Measurements from ENCODE around the gene ADAM10. TPM values are rescaled to one million over a fixed set of nuclear protein-coding genes. Genes with fewer than 3 reads are reported as not detected.

Gene ADAM10
- total RNA-seq, 2 donors from 2014 or later: 191 to 211 TPM

DNA sequence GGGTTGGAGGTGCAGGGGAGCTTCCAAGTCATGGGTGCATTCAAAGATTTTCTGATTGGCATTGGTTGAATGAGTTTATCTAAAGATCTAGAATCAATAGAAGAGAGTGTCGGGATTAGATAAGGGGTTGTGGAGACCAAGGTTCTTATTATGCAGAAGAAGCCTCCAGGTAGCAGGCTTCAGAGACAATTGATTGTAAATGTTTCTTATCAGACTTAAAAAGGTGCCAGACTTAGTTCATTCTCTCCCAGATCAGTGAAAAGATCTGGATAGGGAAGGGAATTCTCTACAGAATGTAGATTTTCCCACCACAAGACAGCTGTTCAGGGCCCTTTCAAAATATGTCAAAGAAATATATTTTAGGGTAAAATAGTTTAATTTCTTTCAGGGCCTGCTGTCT, 188.2 kb downstream of the ADAM10 start:
- peak overlapping the region; percentile 92 for H3K27ac Mint-ChIP-seq
- H3K36me3 Mint-ChIP-seq (ENCODE audit: low read depth): peaks cover 6% of the 10 kb centered on the region
- H3K27me3 ChIP-seq (ENCODE audit: control insufficient read depth, insufficient read depth, low read length, poor library complexity, severe bottlenecking): no peaks in the 10 kb centered on the region
- peaks cover 24% of the 10 kb centered on the region for H3K9me3 ChIP-seq (ENCODE audit: control insufficient read depth, low read length)
- H3K27ac ChIP-seq (ENCODE audit: low read depth, low read length): peak overlapping the region; percentile 75
- no peak overlapping the region for H3K4me3 ChIP-seq (ENCODE audit: low read length)
- 0% methylated on average over 1 of the region's 1 CpG for WGBS, 2 experiments (ENCODE audit: insufficient coverage in 1 of 2, insufficient read length in 1 of 2)
- no peak for DNase-seq
- peaks cover 67% of the 10 kb centered on the region for H3K9me3 Mint-ChIP-seq
- no peaks in the 10 kb centered on the region for H3K27me3 Mint-ChIP-seq (ENCODE audit: insufficient read depth)
- TF ChIP-seq, protein P1, sequence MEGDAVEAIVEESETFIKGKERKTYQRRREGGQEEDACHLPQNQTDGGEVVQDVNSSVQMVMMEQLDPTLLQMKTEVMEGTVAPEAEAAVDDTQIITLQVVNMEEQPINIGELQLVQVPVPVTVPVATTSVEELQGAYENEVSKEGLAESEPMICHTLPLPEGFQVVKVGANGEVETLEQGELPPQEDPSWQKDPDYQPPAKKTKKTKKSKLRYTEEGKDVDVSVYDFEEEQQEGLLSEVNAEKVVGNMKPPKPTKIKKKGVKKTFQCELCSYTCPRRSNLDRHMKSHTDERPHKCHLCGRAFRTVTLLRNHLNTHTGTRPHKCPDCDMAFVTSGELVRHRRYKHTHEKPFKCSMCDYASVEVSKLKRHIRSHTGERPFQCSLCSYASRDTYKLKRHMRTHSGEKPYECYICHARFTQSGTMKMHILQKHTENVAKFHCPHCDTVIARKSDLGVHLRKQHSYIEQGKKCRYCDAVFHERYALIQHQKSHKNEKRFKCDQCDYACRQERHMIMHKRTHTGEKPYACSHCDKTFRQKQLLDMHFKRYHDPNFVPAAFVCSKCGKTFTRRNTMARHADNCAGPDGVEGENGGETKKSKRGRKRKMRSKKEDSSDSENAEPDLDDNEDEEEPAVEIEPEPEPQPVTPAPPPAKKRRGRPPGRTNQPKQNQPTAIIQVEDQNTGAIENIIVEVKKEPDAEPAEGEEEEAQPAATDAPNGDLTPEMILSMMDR (conservative IDR thresholded peaks at IDR 0.05): no peak
- peaks cover 20% of the 10 kb centered on the region for H3K4me1 ChIP-seq (ENCODE audit: control insufficient read depth, insufficient read depth, low read length)
- H3K4me1 Mint-ChIP-seq: peaks cover 25% of the 10 kb centered on the region
- H3K9ac ChIP-seq (ENCODE audit: extremely low read depth, low read length, poor library complexity, severe bottlenecking): peak overlapping the region; percentile 66
- peak overlapping the region; percentile 9 for H3K4me3 Mint-ChIP-seq
- no peaks in the 10 kb centered on the region for H3K36me3 ChIP-seq (ENCODE audit: control insufficient read depth, insufficient read depth, low read length)

DNA sequence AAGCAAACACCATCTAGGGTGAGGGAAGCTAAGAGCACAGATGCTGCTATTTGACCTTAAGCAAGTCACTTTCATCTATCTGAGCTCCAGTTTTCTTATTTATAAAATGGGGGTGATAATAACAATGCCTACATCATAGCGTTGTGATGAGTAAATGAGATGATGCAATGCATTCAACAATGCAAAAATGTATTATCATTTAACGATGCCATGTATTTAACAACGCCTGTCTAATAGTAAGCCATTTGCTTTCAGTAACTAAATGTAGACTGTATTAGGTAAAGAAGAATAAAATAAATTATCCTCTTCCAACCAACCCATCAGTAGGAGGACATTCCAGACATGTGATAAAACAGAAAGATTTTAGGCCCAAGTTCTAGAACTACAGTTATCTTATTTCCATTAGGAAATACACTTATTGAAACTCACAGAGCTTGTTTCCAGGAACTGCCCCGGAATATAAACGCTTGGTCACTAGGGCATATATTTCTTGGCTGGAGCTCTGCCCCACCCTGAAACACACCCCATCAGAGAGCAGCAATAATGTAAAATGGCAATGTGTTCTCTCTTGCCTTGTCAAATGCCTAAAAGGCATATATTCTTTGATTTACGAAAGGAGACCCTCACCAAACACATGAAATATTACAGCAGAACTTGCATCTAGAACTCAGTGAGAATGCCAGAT, 189.5 kb downstream of the ADAM10 start:
- Mint-ChIP-seq H3K27ac (no peak overlapping the region), H3K9me3 (peaks cover 65% of the 10 kb centered on the region), H3K27me3 (ENCODE audit: insufficient read depth) (no peaks in the 10 kb centered on the region), H3K36me3 (ENCODE audit: low read depth) (peaks cover 6% of the 10 kb centered on the region), H3K4me1 (peaks cover 34% of the 10 kb centered on the region), H3K4me3 (no peak overlapping the region)
- no peak overlapping the region for H3K9ac ChIP-seq (ENCODE audit: extremely low read depth, low read length, poor library complexity, severe bottlenecking)
- no peak overlapping the region for H3K27ac ChIP-seq (ENCODE audit: low read depth, low read length)
- WGBS, 2 experiments (ENCODE audit: insufficient coverage in 1 of 2, insufficient read length in 1 of 2): 68 to 70% methylated on average over 4 of the region's 6 CpGs
- no peaks in the 10 kb centered on the region for H3K36me3 ChIP-seq (ENCODE audit: control insufficient read depth, insufficient read depth, low read length)
- H3K9me3 ChIP-seq (ENCODE audit: control insufficient read depth, low read length): peaks cover 24% of the 10 kb centered on the region
- peak overlapping the region; percentile 73 for H3K4me3 ChIP-seq (ENCODE audit: low read length)
- no peak for DNase-seq
- no peaks in the 10 kb centered on the region for H3K27me3 ChIP-seq (ENCODE audit: control insufficient read depth, insufficient read depth, low read length, poor library complexity, severe bottlenecking)
- TF ChIP-seq, protein P1 (conservative IDR thresholded peaks at IDR 0.05): no peak
- peaks cover 20% of the 10 kb centered on the region for H3K4me1 ChIP-seq (ENCODE audit: control insufficient read depth, insufficient read depth, low read length)

DNA sequence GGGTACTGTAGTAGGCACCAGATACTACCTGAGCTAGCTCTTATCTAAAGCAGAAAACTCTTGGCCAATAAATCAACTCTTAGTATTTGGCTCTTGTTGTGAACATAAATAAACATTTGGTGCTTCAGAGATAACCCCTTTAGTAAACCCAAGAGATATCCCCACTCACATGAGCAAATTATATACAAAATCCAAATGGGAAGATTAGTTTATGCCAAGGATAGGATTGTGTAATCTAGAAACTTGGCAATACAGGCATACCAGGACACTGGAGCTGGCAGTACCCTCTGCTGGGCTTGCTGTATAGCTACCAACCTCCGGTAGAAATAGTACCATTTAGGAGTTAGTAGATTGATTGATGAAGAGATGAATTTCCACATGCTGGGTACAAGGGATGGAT, 190.7 kb downstream of the ADAM10 start:
- H3K4me1 Mint-ChIP-seq: peaks cover 35% of the 10 kb centered on the region
- Histone ChIP-seq H3K9ac (ENCODE audit: extremely low read depth, low read length, poor library complexity, severe bottlenecking) (no peak overlapping the region), H3K4me1 (ENCODE audit: control insufficient read depth, insufficient read depth, low read length) (peaks cover 19% of the 10 kb centered on the region), H3K36me3 (ENCODE audit: control insufficient read depth, insufficient read depth, low read length) (no peaks in the 10 kb centered on the region), H3K27ac (ENCODE audit: low read depth, low read length) (no peak overlapping the region), H3K9me3 (ENCODE audit: control insufficient read depth, low read length) (peaks cover 24% of the 10 kb centered on the region), H3K4me3 (ENCODE audit: low read length) (peak overlapping the region; percentile 73), H3K27me3 (ENCODE audit: control insufficient read depth, insufficient read depth, low read length, poor library complexity, severe bottlenecking) (no peaks in the 10 kb centered on the region)
- 95% methylated on average over 1 of the region's 1 CpG; no CpG with 5 or more reads in 1 of the 2 experiments for WGBS, 2 experiments (ENCODE audit: insufficient coverage in 1 of 2, insufficient read length in 1 of 2)
- DNase-seq: no peak
- TF ChIP-seq, protein P1 (conservative IDR thresholded peaks at IDR 0.05): no peak
- peaks cover 6% of the 10 kb centered on the region for H3K36me3 Mint-ChIP-seq (ENCODE audit: low read depth)
- no peak overlapping the region for H3K4me3 Mint-ChIP-seq
- no peak overlapping the region for H3K27ac Mint-ChIP-seq
- H3K27me3 Mint-ChIP-seq (ENCODE audit: insufficient read depth): peaks cover 1% of the 10 kb centered on the region
- peaks cover 58% of the 10 kb centered on the region for H3K9me3 Mint-ChIP-seq
